Measurements from ENCODE around the gene ESPNL.

GRCh38 chr2:238114851-238115660 is 14.9 kb downstream of the ESPNL start:
- TF ChIP-seq CTCF (IDR thresholded peaks at IDR 0.05; ENCODE audit: borderline replicate concordance, extremely low read depth, low read length, poor library complexity, severe bottlenecking) (no peak), EZH2 (IDR thresholded peaks at IDR 0.05; ENCODE audit: borderline replicate concordance, low read depth, low read length, severe bottlenecking) (no peak)

Measured in DND-41 (cell line).